ENCODE data around the gene ATF6B. TPM values are rescaled to one million over a fixed set of nuclear protein-coding genes. Genes with fewer than 3 reads are reported as not detected.
"Not testable (repeated sequence)": the region's sequence is repeated elsewhere in the genome, so short reads cannot be mapped to it uniquely, and the experiment has no call there.

ATF6B gene
- total and polyA plus RNA-seq, 8 donors: 70.7 to 95.8 (median 85.8) TPM

DNA sequence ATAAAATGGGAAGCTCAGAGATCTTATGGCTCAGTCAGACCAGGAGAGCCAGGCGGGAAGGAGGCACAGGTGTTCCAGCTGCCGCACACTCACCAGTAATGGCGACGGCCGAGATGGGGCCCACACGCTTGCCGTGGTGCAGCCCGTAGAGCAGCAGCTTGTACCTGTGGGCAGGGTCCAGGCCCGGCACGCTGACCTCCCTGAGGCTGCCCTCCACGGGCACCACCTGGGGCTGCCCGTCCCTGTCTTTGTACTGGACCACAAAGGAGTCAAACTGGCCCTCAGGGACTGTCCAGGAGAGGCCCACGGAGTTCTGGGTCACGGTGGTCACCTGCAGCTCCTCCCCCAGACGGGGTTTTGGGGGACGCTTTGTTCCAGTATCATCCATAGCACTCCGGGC lies 58.6 kb downstream of the ATF6B start:
- no peaks in the 10 kb centered on the region for H3K9me3 ChIP-seq
- no peak overlapping the region for H3K4me3 ChIP-seq
- ATAC-seq (no peak), DNase-seq (peak in 1 of 4 donors; percentile 74)
- H3K27me3 ChIP-seq: no peaks in the 10 kb centered on the region
- intact Hi-C loops (cut with DNase I): no loop called here
- no peaks in the 10 kb centered on the region for H3K4me1 ChIP-seq
- TF ChIP-seq, protein P1, sequence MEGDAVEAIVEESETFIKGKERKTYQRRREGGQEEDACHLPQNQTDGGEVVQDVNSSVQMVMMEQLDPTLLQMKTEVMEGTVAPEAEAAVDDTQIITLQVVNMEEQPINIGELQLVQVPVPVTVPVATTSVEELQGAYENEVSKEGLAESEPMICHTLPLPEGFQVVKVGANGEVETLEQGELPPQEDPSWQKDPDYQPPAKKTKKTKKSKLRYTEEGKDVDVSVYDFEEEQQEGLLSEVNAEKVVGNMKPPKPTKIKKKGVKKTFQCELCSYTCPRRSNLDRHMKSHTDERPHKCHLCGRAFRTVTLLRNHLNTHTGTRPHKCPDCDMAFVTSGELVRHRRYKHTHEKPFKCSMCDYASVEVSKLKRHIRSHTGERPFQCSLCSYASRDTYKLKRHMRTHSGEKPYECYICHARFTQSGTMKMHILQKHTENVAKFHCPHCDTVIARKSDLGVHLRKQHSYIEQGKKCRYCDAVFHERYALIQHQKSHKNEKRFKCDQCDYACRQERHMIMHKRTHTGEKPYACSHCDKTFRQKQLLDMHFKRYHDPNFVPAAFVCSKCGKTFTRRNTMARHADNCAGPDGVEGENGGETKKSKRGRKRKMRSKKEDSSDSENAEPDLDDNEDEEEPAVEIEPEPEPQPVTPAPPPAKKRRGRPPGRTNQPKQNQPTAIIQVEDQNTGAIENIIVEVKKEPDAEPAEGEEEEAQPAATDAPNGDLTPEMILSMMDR (IDR thresholded peaks at IDR 0.05): no peak
- peaks cover 0 to 25% of the 10 kb centered on the region in 2 donors for H3K36me3 ChIP-seq
- H3K27ac ChIP-seq: no peak overlapping the region

DNA sequence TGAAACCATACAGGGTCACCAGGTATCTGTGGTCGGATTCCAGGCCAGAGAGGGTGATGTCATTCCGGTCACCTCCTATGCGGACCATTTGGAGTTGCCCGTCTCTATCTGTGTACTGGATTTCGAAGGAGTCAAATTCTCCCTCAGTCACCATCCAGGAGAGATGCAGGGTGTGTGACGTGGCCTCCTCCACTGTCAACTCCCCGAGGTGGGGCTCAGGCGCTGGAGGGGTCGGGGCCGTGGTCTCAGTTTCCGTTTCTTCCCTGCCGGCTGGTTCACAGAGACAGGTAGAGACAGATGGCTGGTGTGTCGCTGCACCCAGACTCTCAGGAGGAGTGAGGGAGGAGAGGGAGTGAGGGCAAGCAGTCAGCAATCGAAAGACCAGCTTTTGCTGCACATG lies 59.2 kb downstream of the ATF6B start:
- intact Hi-C loops (cut with DNase I): no loop called here
- no peak overlapping the region for H3K4me3 ChIP-seq
- DNase-seq (no peak), ATAC-seq (no peak)
- H3K9me3 ChIP-seq: no peaks in the 10 kb centered on the region
- no peaks in the 10 kb centered on the region for H3K4me1 ChIP-seq
- TF ChIP-seq, protein P1 (IDR thresholded peaks at IDR 0.05): no peak
- H3K36me3 ChIP-seq: peaks cover 0 to 25% of the 10 kb centered on the region in 2 donors
- no peak overlapping the region for H3K27ac ChIP-seq
- H3K27me3 ChIP-seq: no peaks in the 10 kb centered on the region

DNA sequence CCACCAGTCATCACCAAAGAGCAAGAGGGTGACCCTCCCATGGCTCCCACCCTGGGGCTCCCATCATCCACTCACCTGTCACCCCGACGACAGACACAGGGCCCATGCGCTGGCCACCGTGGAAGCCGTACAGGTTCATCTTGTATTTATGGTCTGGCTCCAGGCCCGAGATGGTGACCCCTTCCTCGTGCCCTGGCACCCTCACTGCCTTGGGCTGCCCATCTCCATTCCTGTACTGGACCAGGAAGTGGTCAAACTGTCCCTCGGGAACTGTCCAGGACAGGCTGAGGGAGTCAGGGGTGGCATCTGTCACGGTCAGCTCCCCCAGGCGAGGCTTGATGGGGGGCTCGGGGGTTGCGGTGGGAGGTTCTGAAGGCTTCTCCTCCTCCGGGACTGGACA lies 59.7 kb downstream of the ATF6B start:
- H3K36me3 ChIP-seq: peaks cover 0 to 25% of the 10 kb centered on the region in 2 donors
- H3K9me3 ChIP-seq; H3K27me3 ChIP-seq; intact Hi-C loops (cut with DNase I); ATAC-seq; H3K4me1 ChIP-seq; H3K4me3 ChIP-seq; H3K27ac ChIP-seq: not testable (repeated sequence)
- peak in 1 of 4 donors; percentile 72 for DNase-seq

DNA sequence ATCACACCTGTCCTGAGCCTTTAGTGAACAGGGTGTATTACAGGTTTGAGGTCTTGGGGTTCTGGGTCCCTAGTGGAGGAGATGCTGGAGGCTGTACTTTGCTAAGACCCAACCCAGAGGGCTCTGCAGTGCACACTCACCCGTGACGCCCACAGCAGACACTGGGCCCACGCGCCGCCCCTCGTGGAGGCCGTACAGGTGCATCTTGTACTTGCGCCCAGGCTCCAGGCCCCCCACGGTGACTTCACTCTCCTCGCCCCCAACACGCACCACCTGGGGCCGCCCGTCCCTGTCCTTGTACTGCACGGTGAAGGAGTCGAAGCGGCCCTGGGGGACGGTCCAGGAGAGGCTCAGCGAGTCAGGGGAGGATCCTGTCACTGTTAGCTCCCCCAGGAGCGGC lies 60.5 kb downstream of the ATF6B start:
- H3K36me3 ChIP-seq: peaks cover 0 to 25% of the 10 kb centered on the region in 2 donors
- H3K4me3 ChIP-seq; H3K4me1 ChIP-seq; H3K27me3 ChIP-seq; intact Hi-C loops (cut with DNase I); H3K9me3 ChIP-seq; ATAC-seq; H3K27ac ChIP-seq: not testable (repeated sequence)
- DNase-seq: peak in 1 of 4 donors; percentile 60

Small RNA genes within 50 kb of the gene (microRNA-seq; reads per million reads assigned to microRNA genes)
- gene MIR6721: 0.84 to 0.96 reads per million in 2 donors

Other genes with a start within 250 kb of the ATF6B start
- gene SLC44A4, start 249.2 kb downstream of the ATF6B start, total RNA-seq: 10 to 100 TPM; 37.5 to 78.8 TPM
- 10 to 100 TPM in 5 of 6 donors, 1 to 10 TPM in 1; 9.6 to 22.9 (median 18.7) TPM for gene SLC44A4, start 249.2 kb downstream of the ATF6B start, polyA plus RNA-seq (ENCODE audit: insufficient read length in 6 of 6)
- 10 to 100 TPM; 41.0 to 42.3 TPM for gene EHMT2, start 230.5 kb downstream of the ATF6B start, total RNA-seq
- 10 to 100 TPM; 66.3 to 85.0 (median 77.4) TPM for gene EHMT2, start 230.5 kb downstream of the ATF6B start, polyA plus RNA-seq (ENCODE audit: insufficient read length in 6 of 6)
- 1 to 10 TPM; 4.8 to 6.5 TPM for gene ZBTB12, start 226.2 kb downstream of the ATF6B start, total RNA-seq
- gene ZBTB12, start 226.2 kb downstream of the ATF6B start, polyA plus RNA-seq (ENCODE audit: insufficient read length in 6 of 6): 10 to 100 TPM; 20.7 to 23.4 (median 22.9) TPM
- 100 to 1,000 TPM; 181 to 192 TPM for gene C2, start 200.5 kb downstream of the ATF6B start, total RNA-seq
- 1 to 10 TPM; 3.3 to 7.6 (median 4.9) TPM for gene C2, start 200.5 kb downstream of the ATF6B start, polyA plus RNA-seq (ENCODE audit: insufficient read length in 6 of 6)
- 100 to 1,000 TPM in 1 of 2 donors, 10 to 100 TPM in 1; 69.1 to 131 TPM for gene CFB, start 182.2 kb downstream of the ATF6B start, total RNA-seq
- gene CFB, start 182.2 kb downstream of the ATF6B start, polyA plus RNA-seq (ENCODE audit: insufficient read length in 6 of 6): 1 to 10 TPM; 1.7 to 6.9 (median 3.0) TPM
- gene NELFE, start 169.3 kb downstream of the ATF6B start, total RNA-seq: 10 to 100 TPM; 42.9 to 56.2 TPM
- 10 to 100 TPM; 77.9 to 93.0 (median 82.9) TPM for gene NELFE, start 169.3 kb downstream of the ATF6B start, polyA plus RNA-seq (ENCODE audit: insufficient read length in 6 of 6)
- 10 to 100 TPM; 65.4 to 67.9 TPM for gene SKIC2, start 169.1 kb downstream of the ATF6B start, total RNA-seq
- 10 to 100 TPM; 39.1 to 50.8 (median 42.2) TPM for gene SKIC2, start 169.1 kb downstream of the ATF6B start, polyA plus RNA-seq (ENCODE audit: insufficient read length in 6 of 6)
- 10 to 100 TPM; 16.2 to 17.8 TPM for gene DXO, start 156.1 kb downstream of the ATF6B start, total RNA-seq
- 10 to 100 TPM; 21.4 to 28.3 (median 26.5) TPM for gene DXO, start 156.1 kb downstream of the ATF6B start, polyA plus RNA-seq (ENCODE audit: insufficient read length in 6 of 6)
- gene C4A, start 146.2 kb downstream of the ATF6B start, total RNA-seq: 100 to 1,000 TPM in 1 of 2 donors, 10 to 100 TPM in 1; 95.5 to 124 TPM
- gene C4A, start 146.2 kb downstream of the ATF6B start, polyA plus RNA-seq (ENCODE audit: insufficient read length in 6 of 6): 10 to 100 TPM in 2 of 6 donors, 1 to 10 TPM in 4; 5.9 to 20.7 (median 7.4) TPM
- gene C4B, start 113.5 kb downstream of the ATF6B start, total RNA-seq: 100 to 1,000 TPM in 1 of 2 donors, 10 to 100 TPM in 1; 81.3 to 101 TPM
- gene C4B, start 113.5 kb downstream of the ATF6B start, polyA plus RNA-seq (ENCODE audit: insufficient read length in 6 of 6): 10 to 100 TPM in 4 of 6 donors, 1 to 10 TPM in 2; 8.2 to 19.8 (median 11.8) TPM
- gene CYP21A2, start 89.8 kb downstream of the ATF6B start, total RNA-seq: under 1 TPM; 0.23 to 0.47 TPM
- 1 to 10 TPM in 2 of 6 donors, under 1 TPM in 4; 0.65 to 1.6 (median 0.88) TPM for gene CYP21A2, start 89.8 kb downstream of the ATF6B start, polyA plus RNA-seq (ENCODE audit: insufficient read length in 6 of 6)
- 10 to 100 TPM; 44.8 to 78.4 TPM for gene TNXB, start 18.9 kb downstream of the ATF6B start, total RNA-seq
- gene TNXB, start 18.9 kb downstream of the ATF6B start, polyA plus RNA-seq (ENCODE audit: insufficient read length in 6 of 6): 10 to 100 TPM; 10.0 to 22.9 (median 15.5) TPM
- 1 to 10 TPM; 3.6 to 5.3 TPM for gene FKBPL, start 2.0 kb upstream of the ATF6B start, total RNA-seq
- 1 to 10 TPM; 5.6 to 7.8 (median 6.8) TPM for gene FKBPL, start 2.0 kb upstream of the ATF6B start, polyA plus RNA-seq (ENCODE audit: insufficient read length in 6 of 6)
- 1 to 10 TPM; 1.0 to 1.6 TPM for gene PRRT1, start 23.7 kb upstream of the ATF6B start, total RNA-seq
- 1 to 10 TPM in 4 of 6 donors, under 1 TPM in 2; 0.80 to 1.9 (median 1.3) TPM for gene PRRT1, start 23.7 kb upstream of the ATF6B start, polyA plus RNA-seq (ENCODE audit: insufficient read length in 6 of 6)
- gene PPT2, start 25.9 kb upstream of the ATF6B start, total RNA-seq: 10 to 100 TPM in 1 of 2 donors, 1 to 10 TPM in 1; 8.9 to 17.9 TPM
- gene PPT2, start 25.9 kb upstream of the ATF6B start, polyA plus RNA-seq (ENCODE audit: insufficient read length in 6 of 6): 10 to 100 TPM; 23.2 to 32.5 (median 28.1) TPM
- 10 to 100 TPM in 1 of 2 donors, 1 to 10 TPM in 1; 8.1 to 10.1 TPM for gene EGFL8, start 36.3 kb upstream of the ATF6B start, total RNA-seq
- 10 to 100 TPM; 20.1 to 35.2 (median 27.8) TPM for gene EGFL8, start 36.3 kb upstream of the ATF6B start, polyA plus RNA-seq (ENCODE audit: insufficient read length in 6 of 6)
- gene AGPAT1, start 47.8 kb upstream of the ATF6B start, total RNA-seq: 10 to 100 TPM; 55.5 to 61.2 TPM
- 10 to 100 TPM; 68.0 to 78.4 (median 71.9) TPM for gene AGPAT1, start 47.8 kb upstream of the ATF6B start, polyA plus RNA-seq (ENCODE audit: insufficient read length in 6 of 6)
- gene RNF5, start 50.2 kb upstream of the ATF6B start, total RNA-seq: 10 to 100 TPM; 43.9 to 65.7 TPM
- gene RNF5, start 50.2 kb upstream of the ATF6B start, polyA plus RNA-seq (ENCODE audit: insufficient read length in 6 of 6): 10 to 100 TPM; 59.9 to 81.5 (median 71.4) TPM
- gene AGER, start 56.0 kb upstream of the ATF6B start, total RNA-seq: 100 to 1,000 TPM; 221 to 616 TPM
- 100 to 1,000 TPM in 1 of 6 donors, 10 to 100 TPM in 5; 68.0 to 105 (median 83.3) TPM for gene AGER, start 56.0 kb upstream of the ATF6B start, polyA plus RNA-seq (ENCODE audit: insufficient read length in 6 of 6)
- gene PBX2, start 62.0 kb upstream of the ATF6B start, total RNA-seq: 10 to 100 TPM; 91.0 to 99.1 TPM
- gene PBX2, start 62.0 kb upstream of the ATF6B start, polyA plus RNA-seq (ENCODE audit: insufficient read length in 6 of 6): 100 to 1,000 TPM; 158 to 174 (median 166) TPM
- 10 to 100 TPM; 24.4 to 81.7 TPM for gene GPSM3, start 64.4 kb upstream of the ATF6B start, total RNA-seq
- 10 to 100 TPM; 15.9 to 21.3 (median 18.6) TPM for gene GPSM3, start 64.4 kb upstream of the ATF6B start, polyA plus RNA-seq (ENCODE audit: insufficient read length in 6 of 6)
- gene NOTCH4, start 95.8 kb upstream of the ATF6B start, total RNA-seq: 10 to 100 TPM; 37.0 to 58.4 TPM
- gene NOTCH4, start 95.8 kb upstream of the ATF6B start, polyA plus RNA-seq (ENCODE audit: insufficient read length in 6 of 6): 10 to 100 TPM; 40.9 to 57.5 (median 50.7) TPM
- not detected for gene TSBP1, start 243.7 kb upstream of the ATF6B start, total RNA-seq
- gene TSBP1, start 243.7 kb upstream of the ATF6B start, polyA plus RNA-seq (ENCODE audit: insufficient read length in 6 of 6): under 1 TPM in 5 of 6 donors, not detected in 1; 0.08 to 0.52 (median 0.40) TPM